Peyer's patch (tissue), 4 donors: ENCODE results near the gene PSMC5. TPM values are rescaled to one million over a fixed set of nuclear protein-coding genes. Genes with fewer than 3 reads are reported as not detected.
A peak's percentile ranks its signal among the peaks of the same experiment; 100 is the strongest.

Experiments used
- DNase-seq, 3 donors: peaks; one replicate each; pipeline ENCODE4 v3.0.0-alpha.2; 2017 to 2019
- H3K27ac ChIP-seq, 4 donors: fragments of 200-600 bp; sonication (generic); one replicate each; pipeline ENCODE4 v1.5.1; 2016 to 2019
- H3K27me3 ChIP-seq, 2 donors: fragments of 200-600 bp; sonication (generic); one replicate each; pipeline ENCODE4 v1.5.1; 2019
- H3K36me3 ChIP-seq, 3 donors: fragments of 200-600 bp; sonication (generic); one replicate each; pipeline ENCODE4 v1.5.1; 2016 to 2019
- H3K4me1 ChIP-seq, 4 donors: fragments of 200-600 bp; sonication (generic); one replicate each; pipeline ENCODE4 v1.5.1; 2016 to 2019
- H3K4me3 ChIP-seq, 4 donors: fragments of 200-600 bp; sonication (generic); 1 replicate in 3 of 4; 2 replicates in 1 of 4; pipeline ENCODE4 v1.5.1; 2016 to 2019; ENCODE audit warnings: mild to moderate bottlenecking in 1 of 4
- H3K9me3 ChIP-seq, 4 donors: fragments of 200-600 bp; sonication (generic); one replicate each; pipeline ENCODE4 v1.5.1; 2016 to 2019; ENCODE audit warnings: mild to moderate bottlenecking in 1 of 4
- POLR2A ChIP-seq, 2 donors: fragments of 450-650 bp; IDR thresholded peaks; one replicate each; pipeline ENCODE4 v1.5.1; 2017; ENCODE audit warnings: antibody characterized with exemption in 2 of 2, mild to moderate bottlenecking in 2 of 2, moderate library complexity in 2 of 2
- total RNA-seq, 4 donors: library from RNA; depleted of rRNA; stranded (reverse); fragments of >200 nt; gene quantifications; one replicate each; pipeline ENCODE4 v1.1.0, GENCODE V29; 2016
- TF ChIP-seq, protein P1 (sequence below), 6 experiments: fragments of 450-650 bp in 4 of 6; fragments of 200-600 bp in 2 of 6; sonication (generic) in 1 of 6; IDR thresholded peaks; one replicate each; pipeline ENCODE4 v1.5.1; 2017 to 2019; ENCODE audit warnings: antibody characterized with exemption in 6 of 6, mild to moderate bottlenecking in 3 of 6, moderate library complexity in 1 of 6

The PSMC5 gene
- total RNA-seq, 4 donors from 2014 or later, result 61.1 to 126 (median 67.3) TPM

DNA sequence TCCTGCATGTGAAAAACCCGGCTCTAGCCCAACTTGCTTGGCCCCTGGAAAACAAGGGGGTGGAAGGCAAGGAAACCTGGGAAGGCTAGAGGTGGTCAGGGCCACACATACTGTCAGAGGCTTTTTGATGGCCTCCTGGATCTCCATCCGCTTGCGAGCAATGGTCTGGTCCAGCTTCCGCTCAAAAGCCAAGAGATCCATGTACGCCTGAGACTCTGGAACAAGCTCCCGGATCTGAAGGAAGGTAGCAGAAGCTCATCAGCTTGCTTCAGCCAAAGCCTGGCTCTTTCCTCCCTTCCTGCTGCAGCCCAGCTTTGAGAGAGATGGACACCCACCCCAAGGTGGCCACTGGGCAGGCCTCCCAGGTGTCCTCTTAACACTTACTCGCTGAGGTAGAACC lies 9.6 kb downstream of the PSMC5 start:
- Histone ChIP-seq H3K27ac (no peak overlapping the region), H3K27me3 (no peaks in the 10 kb centered on the region), H3K36me3 (peaks cover 0 to 60% (median 0%) of the 10 kb centered on the region in 3 donors), H3K4me1 (peaks cover 0 to 52% (median 25%) of the 10 kb centered on the region in 4 donors), H3K4me3 (no peak overlapping the region), H3K9me3 (no peaks in the 10 kb centered on the region)
- DNase-seq, result no peak
- TF ChIP-seq, protein P1, sequence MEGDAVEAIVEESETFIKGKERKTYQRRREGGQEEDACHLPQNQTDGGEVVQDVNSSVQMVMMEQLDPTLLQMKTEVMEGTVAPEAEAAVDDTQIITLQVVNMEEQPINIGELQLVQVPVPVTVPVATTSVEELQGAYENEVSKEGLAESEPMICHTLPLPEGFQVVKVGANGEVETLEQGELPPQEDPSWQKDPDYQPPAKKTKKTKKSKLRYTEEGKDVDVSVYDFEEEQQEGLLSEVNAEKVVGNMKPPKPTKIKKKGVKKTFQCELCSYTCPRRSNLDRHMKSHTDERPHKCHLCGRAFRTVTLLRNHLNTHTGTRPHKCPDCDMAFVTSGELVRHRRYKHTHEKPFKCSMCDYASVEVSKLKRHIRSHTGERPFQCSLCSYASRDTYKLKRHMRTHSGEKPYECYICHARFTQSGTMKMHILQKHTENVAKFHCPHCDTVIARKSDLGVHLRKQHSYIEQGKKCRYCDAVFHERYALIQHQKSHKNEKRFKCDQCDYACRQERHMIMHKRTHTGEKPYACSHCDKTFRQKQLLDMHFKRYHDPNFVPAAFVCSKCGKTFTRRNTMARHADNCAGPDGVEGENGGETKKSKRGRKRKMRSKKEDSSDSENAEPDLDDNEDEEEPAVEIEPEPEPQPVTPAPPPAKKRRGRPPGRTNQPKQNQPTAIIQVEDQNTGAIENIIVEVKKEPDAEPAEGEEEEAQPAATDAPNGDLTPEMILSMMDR (IDR thresholded peaks at IDR 0.05), result no peak
- TF ChIP-seq POLR2A (IDR thresholded peaks at IDR 0.05), result no peak

DNA sequence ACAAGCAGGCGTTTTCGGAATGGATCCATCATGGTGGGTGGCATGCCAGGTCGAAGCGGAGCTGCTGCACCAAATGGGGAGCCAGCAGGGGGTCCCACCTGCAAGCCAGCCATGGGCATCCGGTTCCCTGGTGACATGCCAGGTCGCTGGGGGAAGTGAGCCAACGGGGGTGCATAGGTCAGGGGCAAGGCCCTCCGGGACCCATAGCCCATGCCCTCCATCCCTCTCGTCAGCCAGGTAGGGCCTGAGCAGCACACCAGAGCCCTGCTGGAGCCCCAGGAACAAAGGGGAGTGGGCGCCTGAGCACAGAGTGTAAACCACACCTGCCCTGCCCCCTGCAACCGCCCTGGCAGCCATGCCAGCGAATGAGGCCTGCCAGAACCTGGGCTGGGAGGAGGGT lies 10.2 kb downstream of the PSMC5 start:
- Histone ChIP-seq H3K36me3 (peaks cover 0 to 53% (median 0%) of the 10 kb centered on the region in 3 donors), H3K27ac (peak overlapping the region in 3 of 4 donors; percentile 75 to 92 (median 92)), H3K4me1 (peaks cover 0 to 52% (median 25%) of the 10 kb centered on the region in 4 donors), H3K27me3 (no peaks in the 10 kb centered on the region), H3K9me3 (no peaks in the 10 kb centered on the region), H3K4me3 (no peak overlapping the region)
- no peak for DNase-seq
- TF ChIP-seq, protein P1 (IDR thresholded peaks at IDR 0.05), result no peak
- no peak for TF ChIP-seq POLR2A (IDR thresholded peaks at IDR 0.05)

DNA sequence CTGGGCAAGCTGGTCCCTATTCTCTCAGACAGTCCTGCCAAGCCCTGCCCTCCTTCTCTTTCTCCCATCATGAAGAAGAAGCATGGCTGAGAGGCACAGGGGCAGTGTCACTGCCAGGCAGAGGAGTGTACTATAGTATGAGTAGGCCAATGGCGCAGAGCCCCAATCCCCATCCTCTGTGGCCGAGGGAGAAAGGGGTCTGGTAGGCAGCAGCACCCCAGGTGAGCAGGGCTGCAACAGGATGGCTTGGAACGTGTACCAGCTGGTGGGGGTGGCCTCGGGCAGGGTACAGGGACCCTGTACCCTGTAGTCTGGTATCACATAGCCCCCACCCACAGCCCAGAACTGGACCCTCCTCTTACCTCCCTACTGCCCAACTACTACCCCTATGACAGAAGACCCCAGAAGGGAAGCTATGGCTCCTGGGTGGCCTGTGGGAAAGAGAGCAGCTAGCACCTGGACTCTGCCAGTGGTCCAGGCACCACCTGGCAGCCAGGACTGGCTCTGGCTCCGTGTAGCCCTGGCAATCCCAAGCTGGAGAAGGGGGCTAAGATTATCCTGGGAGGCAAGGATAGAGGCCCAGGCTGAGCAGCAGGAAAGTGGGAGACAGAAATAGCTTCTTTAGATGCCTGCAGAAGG lies 10.8 kb downstream of the PSMC5 start:
- Histone ChIP-seq H3K27ac (peak overlapping the region; percentile 29 to 92 (median 84)), H3K4me3 (no peak overlapping the region), H3K4me1 (peaks cover 0 to 52% (median 25%) of the 10 kb centered on the region in 4 donors), H3K36me3 (peaks cover 0 to 47% (median 0%) of the 10 kb centered on the region in 3 donors), H3K9me3 (no peaks in the 10 kb centered on the region), H3K27me3 (no peaks in the 10 kb centered on the region)
- no peak for TF ChIP-seq POLR2A (IDR thresholded peaks at IDR 0.05)
- no peak for DNase-seq

DNA sequence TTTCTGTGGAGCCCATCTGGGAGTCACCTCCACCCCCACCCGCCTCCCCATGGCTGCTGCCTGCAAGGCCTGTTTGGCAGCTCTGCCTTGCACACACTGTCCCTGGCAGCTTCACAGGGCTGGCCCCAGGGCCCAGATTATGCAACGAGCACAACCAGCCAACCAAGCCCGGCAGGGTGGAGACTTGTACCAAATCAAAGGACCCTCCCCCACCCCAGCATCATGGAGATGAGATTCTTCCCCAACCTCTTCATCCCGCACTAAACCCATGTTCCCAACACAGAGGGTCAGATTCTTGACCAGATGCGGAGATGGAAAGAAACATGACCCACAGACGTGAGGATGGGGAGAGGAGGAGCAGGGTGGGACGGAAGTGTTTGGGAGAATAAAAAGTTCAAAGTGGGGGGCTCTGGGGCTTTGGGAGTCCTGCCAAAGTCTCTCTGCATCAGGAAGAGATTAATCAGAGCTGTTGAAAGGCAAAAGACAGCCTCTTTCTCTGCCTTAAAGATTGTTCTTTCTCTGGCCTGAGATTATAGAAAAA lies 11.5 kb downstream of the PSMC5 start:
- H3K27me3 ChIP-seq, result no peaks in the 10 kb centered on the region
- peak overlapping the region in 2 of 4 donors; percentile 23 to 25 for H3K4me3 ChIP-seq
- H3K27ac ChIP-seq, result peak overlapping the region; percentile 75 to 92 (median 92)
- H3K9me3 ChIP-seq, result no peaks in the 10 kb centered on the region
- peaks cover 0 to 52% (median 27%) of the 10 kb centered on the region in 4 donors for H3K4me1 ChIP-seq
- no peak for TF ChIP-seq POLR2A (IDR thresholded peaks at IDR 0.05)
- TF ChIP-seq, protein P1 (IDR thresholded peaks at IDR 0.05), result no peak
- peaks cover 0 to 41% (median 0%) of the 10 kb centered on the region in 3 donors for H3K36me3 ChIP-seq
- DNase-seq, result peak; percentile 40 to 81 (median 68)

DNA sequence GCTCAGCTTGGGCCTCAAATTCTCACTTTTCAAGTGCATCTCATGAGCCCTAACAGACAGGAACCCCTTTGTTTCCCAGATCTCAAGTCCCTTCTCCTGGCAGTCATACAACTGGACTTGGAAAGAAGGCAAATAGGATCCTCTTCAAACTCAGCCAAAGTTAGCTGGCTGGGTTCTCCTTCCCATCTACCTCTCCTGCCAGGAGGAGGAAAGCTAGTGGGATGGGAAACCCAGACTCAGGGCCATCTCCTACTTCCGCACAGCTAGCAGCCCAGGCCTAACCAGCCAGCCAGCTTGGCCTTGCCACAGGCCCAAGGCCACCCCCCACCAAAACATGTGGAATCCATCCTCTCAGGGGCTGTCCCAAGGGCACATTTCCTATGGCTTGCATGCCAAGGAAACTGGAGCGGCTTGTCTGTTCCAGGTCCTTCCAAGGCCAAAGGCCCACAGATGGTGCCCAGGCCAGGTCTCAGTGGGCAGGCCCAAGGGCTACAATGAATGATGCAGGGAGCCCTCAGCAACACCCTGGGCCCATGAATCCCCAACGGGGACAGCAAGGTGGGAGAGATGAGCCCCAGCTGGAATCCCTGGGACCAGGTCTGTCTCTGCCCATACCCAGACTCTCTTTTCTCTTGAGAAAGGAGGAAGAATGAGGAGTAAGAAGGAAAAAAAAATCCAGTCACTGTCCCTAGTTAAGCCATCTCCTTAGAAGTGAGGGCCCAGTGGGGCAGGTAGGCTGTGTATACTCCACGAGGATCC lies 13.5 kb downstream of the PSMC5 start:
- no peaks in the 10 kb centered on the region for H3K9me3 ChIP-seq
- DNase-seq, result no peak
- H3K36me3 ChIP-seq, result peaks cover 0 to 20% (median 0%) of the 10 kb centered on the region in 3 donors
- TF ChIP-seq, protein P1 (IDR thresholded peaks at IDR 0.05), result no peak
- TF ChIP-seq POLR2A (IDR thresholded peaks at IDR 0.05), result no peak
- peak overlapping the region; percentile 85 to 94 (median 88) for H3K4me3 ChIP-seq
- peaks cover 0 to 45% (median 28%) of the 10 kb centered on the region in 4 donors for H3K4me1 ChIP-seq
- H3K27ac ChIP-seq, result peak overlapping the region; percentile 92 to 97 (median 92)
- H3K27me3 ChIP-seq, result no peaks in the 10 kb centered on the region
